PFSK-1 (cell line): ENCODE measurements around the gene FRK.

ENCODE experiments used
- POLR2AphosphoS5 ChIP-seq: IDR thresholded peaks from 2 replicates; pipeline ENCODE4 v1.6.1; 2012; ENCODE audit warnings: low read depth, mild to moderate bottlenecking, control low read depth, low read length, moderate library complexity
- REST ChIP-seq, 2 experiments: IDR thresholded peaks; 2 replicates each; pipeline versions ENCODE4 v1.6.1 to v1.8.0; 2011 to 2012; ENCODE audit warnings: low read depth in 2 of 2, low read length in 2 of 2, control low read depth in 1 of 2, inconsistent platforms in 1 of 2, mild to moderate bottlenecking in 1 of 2, moderate library complexity in 1 of 2; ENCODE audit not compliant: insufficient read depth in 1 of 2
- SIN3A ChIP-seq: IDR thresholded peaks from 2 replicates; pipeline ENCODE4 v1.6.1; 2012; ENCODE audit warnings: mild to moderate bottlenecking, low read length, moderate library complexity, borderline replicate concordance; ENCODE audit not compliant: insufficient read depth
- TAF1 ChIP-seq: IDR thresholded peaks from 2 replicates; pipeline ENCODE4 v1.6.1; 2012; ENCODE audit warnings: low read length, control low read depth, borderline replicate concordance; ENCODE audit not compliant: insufficient read depth

- TF ChIP-seq POLR2AphosphoS5 (no peak), SIN3A (no peak), TAF1 (no peak), REST (IDR thresholded peaks at IDR 0.05; ENCODE audit: insufficient read depth in 1 of 2, low read depth in 2 of 2, low read length in 2 of 2) (no peak)
Observed at GRCh38 chr6:116015983-116016382, 44.7 kb downstream of the FRK start.
